Mesodermal cell (in vitro differentiated cells): ENCODE data around the gene FZR1.
"Not testable (repeated sequence)": the region's sequence is repeated elsewhere in the genome, so short reads cannot be mapped to it uniquely, and the experiment has no call there.

Experiments used
- H3K27ac ChIP-seq: 2 replicates; pipeline ENCODE4 v1.7.0; 2013; ENCODE audit warnings: mild to moderate bottlenecking, low read depth, low read length, moderate library complexity; ENCODE audit not compliant: severe bottlenecking
- H3K36me3 ChIP-seq: 2 replicates; pipeline ENCODE4 v1.7.1; 2013; ENCODE audit warnings: mild to moderate bottlenecking, low read length, moderate library complexity; ENCODE audit not compliant: control insufficient read depth, insufficient read depth
- H3K4me1 ChIP-seq: one replicate; pipeline ENCODE4 v1.7.1; 2013; ENCODE audit warnings: mild to moderate bottlenecking, low read length; ENCODE audit not compliant: insufficient read depth, control insufficient read depth, poor library complexity, severe bottlenecking
- H3K4me3 ChIP-seq: 2 replicates; pipeline ENCODE4 v1.7.0; 2013; ENCODE audit warnings: low read length, control low read depth, mild to moderate bottlenecking; ENCODE audit not compliant: insufficient read depth, poor library complexity, severe bottlenecking; ENCODE audit errors: extremely low read depth
- H3K9me3 ChIP-seq: 2 replicates; pipeline ENCODE4 v1.7.1; 2013; ENCODE audit warnings: mild to moderate bottlenecking, low read length, moderate library complexity; ENCODE audit not compliant: control insufficient read depth
- WGBS, 2 experiments: methylation state at CpG; one replicate each; pipeline ENCODE4 v1.1.5; 2013; ENCODE audit warnings: missing lambda C conversion rate in 2 of 2; ENCODE audit not compliant: insufficient coverage in 2 of 2; 5-methylcytosine and 5-hydroxymethylcytosine counted together

The FZR1 gene

DNA sequence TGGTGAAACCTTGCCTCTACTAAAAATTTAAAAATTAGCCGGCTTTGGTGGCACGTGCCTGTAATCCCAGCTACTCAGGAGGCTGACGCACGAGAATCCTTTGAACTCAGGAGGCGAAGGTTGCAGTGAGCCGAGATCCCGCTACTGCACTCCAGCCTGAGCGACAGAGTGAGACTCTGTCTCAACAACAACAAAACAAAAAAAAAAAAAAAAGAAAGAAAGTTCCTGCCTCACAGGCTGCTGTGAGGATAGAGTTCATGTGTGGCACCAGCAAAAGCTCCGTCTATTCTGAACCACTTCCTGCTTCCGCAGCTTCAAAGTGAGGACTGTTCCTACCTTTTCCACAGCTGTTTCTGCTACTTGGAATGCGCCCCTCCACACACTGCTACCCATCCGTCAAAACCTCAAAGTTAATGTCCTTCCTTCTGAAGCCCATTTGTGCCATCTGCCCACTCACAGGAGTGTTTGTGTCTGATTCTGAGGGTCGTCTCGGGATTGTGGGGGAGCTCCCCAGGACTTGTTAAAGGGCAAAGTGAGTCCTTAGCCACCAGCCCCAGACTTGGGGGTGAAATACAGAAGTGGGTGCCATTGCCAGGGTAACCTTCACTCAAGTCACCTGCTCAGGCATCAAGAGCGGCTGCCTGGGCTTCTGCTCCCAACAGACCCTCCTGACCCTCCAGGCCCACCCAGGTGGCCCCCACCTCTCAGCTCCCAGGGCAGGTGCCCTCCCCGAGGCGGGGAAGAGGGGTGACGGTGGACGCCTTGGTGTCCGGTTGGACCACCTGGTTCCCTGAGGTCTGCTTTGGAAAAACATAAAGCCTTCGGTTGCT is 48.4 kb downstream of the FZR1 start:
- Histone ChIP-seq H3K9me3 (no peaks in the 10 kb centered on the region), H3K36me3 (peaks cover 20% of the 10 kb centered on the region), H3K4me3 (no peak overlapping the region), H3K4me1 (peaks cover 18% of the 10 kb centered on the region), H3K27ac (no peak overlapping the region)
- WGBS, 2 experiments, result 89 to 94% methylated on average over 12 to 15 of the region's 21 CpGs

DNA sequence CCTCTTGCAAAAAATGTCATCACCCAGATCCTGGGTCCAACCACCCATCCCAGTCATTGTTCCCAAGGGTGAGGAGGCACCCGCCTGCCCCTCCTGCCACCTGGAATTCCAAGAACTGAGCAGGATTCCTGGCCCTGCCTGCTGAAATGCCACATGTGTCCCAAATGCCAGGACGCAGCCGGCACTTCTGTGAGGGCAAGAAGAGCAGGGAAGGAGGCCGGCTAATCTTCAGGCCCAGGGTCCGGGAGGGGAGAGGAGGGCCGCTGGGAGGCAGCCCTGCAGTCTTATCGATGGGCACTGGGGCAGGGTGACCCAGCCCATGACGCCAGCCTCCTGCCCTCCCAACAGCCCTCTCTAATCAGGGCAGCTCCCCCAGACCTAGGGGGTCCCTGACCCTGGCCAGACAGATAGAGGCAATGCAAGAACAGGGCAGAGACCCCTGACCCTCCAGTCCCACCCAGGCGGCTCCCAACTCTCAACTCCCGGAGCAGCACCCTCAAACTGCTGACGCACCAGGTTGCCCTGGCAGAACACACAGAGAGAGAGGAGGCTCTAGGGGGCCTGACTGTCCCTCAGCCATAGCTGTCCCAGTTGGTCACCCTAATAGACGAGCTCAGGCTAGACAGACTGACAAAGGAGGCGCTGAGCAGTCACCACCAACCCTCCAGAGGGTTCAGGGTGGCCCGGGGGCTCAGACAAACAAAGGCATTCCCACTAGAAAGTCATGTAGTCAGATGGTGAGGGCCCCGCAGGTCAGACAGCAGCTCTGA is 49.7 kb downstream of the FZR1 start:
- Histone ChIP-seq H3K36me3 (peaks cover 17% of the 10 kb centered on the region), H3K27ac (no peak overlapping the region), H3K4me3 (peak overlapping the region; percentile 76), H3K9me3 (no peaks in the 10 kb centered on the region), H3K4me1 (peaks cover 20% of the 10 kb centered on the region)
- WGBS, 2 experiments, result 86 to 88% methylated on average over 10 to 14 of the region's 15 CpGs

DNA sequence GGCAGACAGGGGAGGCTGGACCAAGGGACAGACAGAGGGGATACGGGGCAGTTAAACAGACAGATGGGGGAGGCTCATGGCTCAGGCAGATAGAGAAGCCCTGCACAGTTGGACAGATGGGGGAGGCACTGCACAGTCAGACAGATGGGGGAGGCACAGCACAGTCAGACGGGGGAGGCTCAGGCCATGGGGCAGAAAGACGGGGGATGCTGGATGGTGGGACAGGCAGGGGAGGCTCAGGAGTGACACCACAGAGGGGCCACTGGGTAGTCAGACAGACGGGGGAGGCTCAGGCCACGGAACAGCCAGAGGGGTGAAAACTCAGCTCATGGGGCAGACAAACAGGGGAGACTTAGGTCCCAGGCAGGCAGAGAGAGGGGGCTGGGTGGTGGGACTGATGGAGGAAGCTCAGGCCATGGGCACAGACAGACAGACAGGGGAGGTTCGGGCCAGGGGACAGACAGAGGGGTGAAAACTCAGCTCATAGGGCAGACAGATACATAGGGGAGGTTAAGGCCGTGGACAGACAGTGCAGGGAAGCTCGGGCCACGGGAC is 50.4 kb downstream of the FZR1 start:
- no peaks in the 10 kb centered on the region for H3K9me3 ChIP-seq
- no peak overlapping the region for H3K27ac ChIP-seq
- peaks cover 10% of the 10 kb centered on the region for H3K36me3 ChIP-seq
- WGBS, 2 experiments, result 50 to 59% methylated on average over 8 to 9 of the region's 9 CpGs
- H3K4me3 ChIP-seq, result peak overlapping the region; percentile 76
- peaks cover 20% of the 10 kb centered on the region for H3K4me1 ChIP-seq

- Histone ChIP-seq H3K36me3 (peaks cover 7% of the 10 kb centered on the region), H3K9me3 (no peaks in the 10 kb centered on the region), H3K27ac (no peak overlapping the region), H3K4me3 (peak overlapping the region; percentile 76), H3K4me1 (peaks cover 20% of the 10 kb centered on the region)
- 0% methylated on average over 39 to 60 of the region's 60 CpGs for WGBS, 2 experiments
These were observed 50.9 kb downstream of the FZR1 start for GRCh38 chr19:3556978-3557460.

DNA sequence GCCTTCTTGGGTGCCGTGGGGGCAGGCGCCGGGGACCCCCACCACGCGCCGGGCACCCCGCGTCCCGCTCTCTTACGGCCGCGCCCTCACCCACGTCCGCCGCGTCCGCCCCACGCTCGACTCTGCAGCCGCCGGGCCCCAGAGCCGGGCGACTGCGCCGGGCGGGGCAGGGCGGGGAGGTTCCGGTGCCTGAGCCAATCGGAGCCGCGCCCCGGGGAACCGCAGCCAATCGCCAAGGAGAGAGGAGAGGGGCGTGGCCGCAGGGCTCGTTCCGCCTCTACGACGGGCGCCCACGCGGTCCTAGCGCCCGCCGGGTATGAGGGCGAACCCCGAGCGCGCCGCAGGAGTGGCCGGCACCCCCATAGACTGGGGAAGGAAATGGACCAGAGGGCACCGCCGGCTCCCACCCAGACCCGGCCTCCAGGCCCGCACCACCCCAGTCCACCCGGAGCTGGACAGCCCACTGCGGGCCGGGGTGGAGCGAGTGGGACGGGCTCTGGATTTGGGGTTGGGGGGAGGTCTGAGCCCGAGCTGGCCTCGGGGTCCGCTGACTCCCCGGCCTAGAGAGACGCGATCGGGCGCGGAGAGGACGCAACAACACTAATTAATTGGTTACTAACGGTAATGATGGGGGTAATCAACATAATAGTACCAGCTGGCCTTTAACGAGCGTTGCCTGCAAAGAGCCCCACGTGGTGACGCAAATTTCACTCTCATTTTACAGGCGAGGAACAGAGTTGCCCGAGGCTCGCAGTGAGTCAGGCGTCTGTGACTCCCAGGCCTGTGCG is 51.5 kb downstream of the FZR1 start, which contains the start of gene MFSD12:
MFSD12 (minus strand) TSS at position 126 of the 788 bp plus-strand sequence. CDS start 183 bp downstream, outside the sequence.
- no peaks in the 10 kb centered on the region for H3K9me3 ChIP-seq

GRCh38 chr19:3563709-3564524 is 57.8 kb downstream of the FZR1 start:
- 90 to 96% methylated on average over 10 to 12 of the region's 17 CpGs for WGBS, 2 experiments
- Histone ChIP-seq H3K36me3 (no peaks in the 10 kb centered on the region), H3K27ac (no peak overlapping the region), H3K4me3 (no peak overlapping the region), H3K9me3 (no peaks in the 10 kb centered on the region), H3K4me1 (peaks cover 6% of the 10 kb centered on the region)

More for the DNA sequence above, 51.5 kb downstream of the FZR1 start, which contains the start of gene MFSD12:
- Histone ChIP-seq H3K27ac (peak within 1 kb of the TSS; percentile 67), H3K4me3 (peak within 1 kb of the TSS; percentile 76), H3K36me3 (peaks cover 7% of the 10 kb centered on the region), H3K4me1 (peaks cover 19% of the 10 kb centered on the region)
- 1% methylated on average over 57 to 61 of the region's 81 CpGs for WGBS, 2 experiments

GRCh38 chr19:3565139-3565538 is 59.0 kb downstream of the FZR1 start:
- H3K4me1 ChIP-seq, result peaks cover 6% of the 10 kb centered on the region
- 80 to 84% methylated on average over 13 to 19 of the region's 19 CpGs for WGBS, 2 experiments
- no peak overlapping the region for H3K4me3 ChIP-seq
- H3K9me3 ChIP-seq, result no peaks in the 10 kb centered on the region
- peak overlapping the region; percentile 57 for H3K27ac ChIP-seq
- H3K36me3 ChIP-seq, result no peaks in the 10 kb centered on the region

DNA sequence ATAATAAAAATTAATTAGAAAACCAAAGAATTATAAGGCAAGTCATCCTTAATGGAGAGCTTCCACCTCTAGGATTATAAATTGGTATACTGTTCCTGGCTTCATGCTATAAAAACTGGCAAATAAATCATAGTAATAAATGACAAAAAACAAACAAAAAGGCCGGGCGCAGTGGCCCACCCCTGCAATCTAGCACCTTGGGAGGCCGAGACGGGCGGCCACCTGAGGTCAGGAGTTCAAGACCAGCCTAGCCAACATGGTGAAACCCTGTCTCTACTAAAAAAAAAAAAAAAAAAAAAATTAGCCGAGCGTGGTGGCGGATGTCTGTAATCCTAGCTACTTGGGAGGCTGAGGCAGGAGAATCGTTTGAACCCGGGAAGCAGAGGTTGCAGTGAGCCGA is 63.9 kb downstream of the FZR1 start:
- WGBS, 2 experiments, result no CpG with 5 or more reads among the region's 11 CpGs
- H3K36me3 ChIP-seq, H3K27ac ChIP-seq, H3K4me3 ChIP-seq, H3K4me1 ChIP-seq, H3K9me3 ChIP-seq: not testable (repeated sequence)

- Histone ChIP-seq H3K36me3 (peaks cover 15% of the 10 kb centered on the region), H3K27ac (no peak overlapping the region), H3K9me3 (no peaks in the 10 kb centered on the region), H3K4me1 (peaks cover 6% of the 10 kb centered on the region), H3K4me3 (no peak overlapping the region)
- 87 to 93% methylated on average over 4 to 7 of the region's 7 CpGs for WGBS, 2 experiments
These were observed 64.5 kb downstream of the FZR1 start for GRCh38 chr19:3570606-3571011.
